BE2C (cell line): ENCODE measurements around the gene INPP5J.
A peak's percentile ranks its signal among the peaks of the same experiment; 100 is the strongest.

Experiments
- DNase-seq: peaks from one replicate; pipeline ENCODE4 v3.0.0-alpha.2; 2020
- H3K27me3 ChIP-seq: fragments of 250-450 bp; sonication (Bioruptor Pico); 2 replicates; pipeline ENCODE4 v1.5.1; 2020; ENCODE audit warnings: mild to moderate bottlenecking
- H3K36me3 ChIP-seq: fragments of 250-450 bp; sonication (Bioruptor Pico); 2 replicates; pipeline ENCODE4 v1.5.1; 2020; ENCODE audit warnings: mild to moderate bottlenecking
- H3K4me1 ChIP-seq: fragments of 250-450 bp; sonication (Bioruptor Pico); 2 replicates; pipeline ENCODE4 v1.5.1; 2020
- H3K4me3 ChIP-seq: 2 replicates; pipeline ENCODE4 v1.5.1; 2011; ENCODE audit warnings: low read depth, low read length
- H3K9me3 ChIP-seq: fragments of 250-450 bp; sonication (Bioruptor Pico); 2 replicates; pipeline ENCODE4 v1.5.1; 2020
- CTCF ChIP-seq: IDR thresholded peaks from 2 replicates; pipeline ENCODE4 v1.5.1; 2012; ENCODE audit warnings: mild to moderate bottlenecking, low read depth, low read length

Gene INPP5J

DNA sequence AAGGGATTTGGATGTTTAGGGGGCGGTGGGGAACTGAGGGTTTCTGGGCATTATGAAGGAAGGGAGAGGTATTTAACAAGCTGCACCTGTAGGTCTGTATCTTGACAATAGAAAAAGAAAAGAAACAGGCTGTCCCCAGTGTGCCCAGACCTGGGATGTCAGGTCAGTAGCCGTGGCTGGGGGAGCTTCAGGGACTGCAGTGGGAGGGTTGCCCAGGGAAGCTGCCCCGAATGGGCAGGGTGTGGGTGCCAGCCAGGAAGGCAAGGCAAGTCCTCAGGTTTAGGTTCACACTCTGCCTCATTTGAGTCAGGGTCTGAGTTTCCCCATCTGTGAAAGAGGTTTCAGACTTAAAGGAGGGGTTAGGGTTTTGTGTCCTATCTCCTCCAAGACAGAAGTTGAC, 1.5 kb downstream of the INPP5J start:
- H3K4me1 ChIP-seq = peaks cover 15% of the 10 kb centered on the region
- no peak for DNase-seq
- H3K9me3 ChIP-seq = no peaks in the 10 kb centered on the region
- TF ChIP-seq CTCF = no peak
- no peaks in the 10 kb centered on the region for H3K27me3 ChIP-seq
- no peaks in the 10 kb centered on the region for H3K36me3 ChIP-seq
- H3K4me3 ChIP-seq = no peak overlapping the region

DNA sequence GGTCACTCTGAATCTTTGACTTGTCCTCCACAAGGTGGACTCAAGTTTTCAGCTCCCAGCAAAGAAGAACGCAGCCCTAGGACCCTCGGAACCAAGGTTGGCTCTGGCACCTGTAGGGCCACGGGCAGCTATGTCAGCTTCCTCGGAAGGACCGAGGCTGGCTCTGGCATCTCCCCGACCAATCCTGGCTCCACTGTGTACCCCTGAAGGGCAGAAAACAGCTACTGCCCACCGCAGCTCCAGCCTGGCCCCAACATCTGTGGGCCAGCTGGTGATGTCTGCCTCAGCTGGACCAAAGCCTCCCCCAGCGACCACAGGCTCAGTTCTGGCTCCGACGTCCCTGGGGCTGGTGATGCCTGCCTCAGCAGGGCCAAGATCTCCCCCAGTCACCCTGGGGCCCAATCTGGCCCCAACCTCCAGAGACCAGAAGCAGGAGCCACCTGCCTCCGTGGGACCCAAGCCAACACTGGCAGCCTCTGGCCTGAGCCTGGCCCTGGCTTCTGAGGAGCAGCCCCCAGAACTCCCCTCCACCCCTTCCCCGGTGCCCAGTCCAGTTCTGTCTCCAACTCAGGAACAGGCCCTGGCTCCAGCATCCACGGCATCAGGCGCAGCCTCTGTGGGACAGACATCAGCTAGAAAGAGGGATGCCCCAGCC, 2.2 kb downstream of the INPP5J start:
- H3K27me3 ChIP-seq = no peaks in the 10 kb centered on the region
- H3K4me1 ChIP-seq = peaks cover 15% of the 10 kb centered on the region
- peak; percentile 54 for DNase-seq
- TF ChIP-seq CTCF = no peak
- no peaks in the 10 kb centered on the region for H3K36me3 ChIP-seq
- no peaks in the 10 kb centered on the region for H3K9me3 ChIP-seq
- H3K4me3 ChIP-seq = no peak overlapping the region

DNA sequence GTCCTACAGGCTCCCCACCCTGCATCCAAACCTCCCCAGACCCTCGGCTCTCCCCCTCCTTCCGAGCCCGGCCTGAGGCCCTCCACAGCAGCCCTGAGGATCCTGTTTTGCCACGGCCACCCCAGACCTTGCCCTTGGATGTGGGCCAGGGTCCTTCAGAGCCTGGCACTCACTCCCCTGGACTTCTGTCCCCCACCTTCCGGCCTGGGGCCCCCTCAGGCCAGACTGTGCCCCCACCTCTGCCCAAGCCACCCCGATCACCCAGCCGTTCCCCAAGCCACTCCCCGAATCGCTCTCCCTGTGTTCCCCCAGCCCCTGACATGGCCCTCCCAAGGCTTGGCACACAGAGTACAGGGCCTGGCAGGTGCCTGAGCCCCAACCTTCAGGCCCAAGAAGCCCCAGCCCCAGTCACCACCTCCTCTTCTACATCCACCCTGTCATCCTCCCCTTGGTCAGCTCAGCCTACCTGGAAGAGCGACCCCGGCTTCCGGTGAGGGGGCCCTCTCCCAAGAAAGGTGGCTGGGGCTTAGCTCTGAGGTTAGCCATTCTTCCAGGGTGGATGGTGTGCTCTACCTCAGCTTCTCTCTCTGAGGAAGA, 2.9 kb downstream of the INPP5J start:
- DNase-seq = no peak
- TF ChIP-seq CTCF = no peak
- Histone ChIP-seq H3K4me3 (no peak overlapping the region), H3K27me3 (no peaks in the 10 kb centered on the region), H3K4me1 (peaks cover 15% of the 10 kb centered on the region), H3K36me3 (no peaks in the 10 kb centered on the region), H3K9me3 (no peaks in the 10 kb centered on the region)

DNA sequence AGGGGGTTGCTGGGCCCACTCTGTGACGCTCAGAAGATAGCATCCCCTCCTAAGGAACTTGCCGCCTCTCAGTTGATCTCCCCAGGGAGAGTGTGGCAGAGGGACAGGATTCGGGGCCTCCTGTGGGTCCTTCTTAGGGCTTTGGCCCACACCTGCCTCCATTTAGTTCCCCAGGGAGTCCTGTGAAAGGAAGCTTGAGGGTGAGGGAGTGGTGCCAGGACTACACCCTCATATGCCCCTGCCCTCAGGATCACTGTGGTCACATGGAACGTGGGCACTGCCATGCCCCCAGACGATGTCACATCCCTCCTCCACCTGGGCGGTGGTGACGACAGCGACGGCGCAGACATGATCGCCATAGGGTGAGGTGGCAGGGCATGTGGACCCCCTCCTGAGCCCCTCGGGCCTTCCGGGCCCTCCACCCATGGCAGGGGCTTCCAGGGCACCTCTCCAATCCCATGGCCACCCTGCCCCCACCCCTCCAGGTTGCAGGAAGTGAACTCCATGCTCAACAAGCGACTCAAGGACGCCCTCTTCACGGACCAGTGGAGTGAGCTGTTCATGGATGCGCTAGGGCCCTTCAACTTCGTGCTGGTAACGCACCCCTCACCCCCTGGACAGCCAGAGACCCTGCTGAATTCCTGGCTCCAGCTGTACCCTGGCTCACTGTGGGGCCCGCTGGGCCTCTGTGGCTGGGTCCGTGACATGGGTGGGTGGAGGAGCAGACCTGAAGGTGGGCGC, 3.5 kb downstream of the INPP5J start:
- no peak for TF ChIP-seq CTCF
- peaks cover 15% of the 10 kb centered on the region for H3K4me1 ChIP-seq
- H3K4me3 ChIP-seq = no peak overlapping the region
- H3K36me3 ChIP-seq = no peaks in the 10 kb centered on the region
- no peaks in the 10 kb centered on the region for H3K9me3 ChIP-seq
- no peak for DNase-seq
- H3K27me3 ChIP-seq = no peaks in the 10 kb centered on the region

- Histone ChIP-seq H3K4me1 (peaks cover 15% of the 10 kb centered on the region), H3K27me3 (no peaks in the 10 kb centered on the region), H3K4me3 (peak overlapping the region; percentile 19), H3K36me3 (no peaks in the 10 kb centered on the region), H3K9me3 (no peaks in the 10 kb centered on the region)
- TF ChIP-seq CTCF = no peak
- DNase-seq = no peak
Observed at GRCh38 chr22:31126869-31127175, 4.1 kb downstream of the INPP5J start.

DNA sequence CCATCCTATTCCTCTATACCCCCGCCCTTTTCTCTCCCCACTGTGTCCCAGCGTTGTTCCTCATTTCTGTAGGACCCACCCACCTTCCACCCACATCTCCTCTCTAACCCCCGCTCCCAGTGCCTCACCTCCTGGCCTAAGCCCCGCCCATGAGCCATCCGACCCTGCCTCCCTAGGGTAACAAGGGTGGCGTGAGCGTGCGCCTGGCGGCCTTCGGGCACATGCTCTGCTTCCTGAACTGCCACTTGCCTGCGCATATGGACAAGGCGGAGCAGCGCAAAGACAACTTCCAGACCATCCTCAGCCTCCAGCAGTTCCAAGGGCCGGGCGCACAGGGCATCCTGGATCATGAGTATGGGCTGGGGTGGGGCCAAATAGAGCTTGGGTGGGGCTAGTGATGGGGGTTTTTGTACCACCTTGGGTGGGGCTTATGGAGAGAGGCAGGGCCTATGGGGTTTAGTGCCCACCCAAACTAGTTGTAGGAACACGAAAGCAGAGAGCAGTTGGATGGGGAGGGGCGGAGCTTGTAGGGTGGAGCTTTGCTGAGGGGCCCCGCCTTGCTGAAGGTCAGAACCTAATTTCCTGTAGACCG, 4.5 kb downstream of the INPP5J start:
- no peaks in the 10 kb centered on the region for H3K27me3 ChIP-seq
- peaks cover 15% of the 10 kb centered on the region for H3K4me1 ChIP-seq
- no peaks in the 10 kb centered on the region for H3K36me3 ChIP-seq
- no peak for TF ChIP-seq CTCF
- H3K4me3 ChIP-seq = peak overlapping the region; percentile 19
- DNase-seq = peak; percentile 93
- no peaks in the 10 kb centered on the region for H3K9me3 ChIP-seq
